Tongue (tissue), 3 donors: Measurements from ENCODE around the gene TUT1. TPM values are rescaled to one million over a fixed set of nuclear protein-coding genes. Genes with fewer than 3 reads are reported as not detected.
A peak's percentile ranks its signal among the peaks of the same experiment; 100 is the strongest.

ENCODE experiments used
- DNase-seq: peaks from one replicate; pipeline ENCODE4 v3.0.0-alpha.2; 2015
- small RNA-seq: library from RNA; depleted of rRNA; stranded (forward); fragments of <200 nt; gene quantifications from one replicate; pipeline ENCODE3, GENCODE V24; 2014; ENCODE audit warnings: low replicate concordance
- total RNA-seq: library from RNA; depleted of rRNA; stranded (reverse); fragments of >200 nt; gene quantifications from one replicate; pipeline ENCODE4 v1.2.3, GENCODE V29; 2014

TUT1 gene
- total RNA-seq, 1 donor from 2014 or later, result 5.8 TPM

GRCh38 chr11:62540804-62541701 is 50.3 kb downstream of the TUT1 start:
- DNase-seq, result peak; percentile 38

DNA sequence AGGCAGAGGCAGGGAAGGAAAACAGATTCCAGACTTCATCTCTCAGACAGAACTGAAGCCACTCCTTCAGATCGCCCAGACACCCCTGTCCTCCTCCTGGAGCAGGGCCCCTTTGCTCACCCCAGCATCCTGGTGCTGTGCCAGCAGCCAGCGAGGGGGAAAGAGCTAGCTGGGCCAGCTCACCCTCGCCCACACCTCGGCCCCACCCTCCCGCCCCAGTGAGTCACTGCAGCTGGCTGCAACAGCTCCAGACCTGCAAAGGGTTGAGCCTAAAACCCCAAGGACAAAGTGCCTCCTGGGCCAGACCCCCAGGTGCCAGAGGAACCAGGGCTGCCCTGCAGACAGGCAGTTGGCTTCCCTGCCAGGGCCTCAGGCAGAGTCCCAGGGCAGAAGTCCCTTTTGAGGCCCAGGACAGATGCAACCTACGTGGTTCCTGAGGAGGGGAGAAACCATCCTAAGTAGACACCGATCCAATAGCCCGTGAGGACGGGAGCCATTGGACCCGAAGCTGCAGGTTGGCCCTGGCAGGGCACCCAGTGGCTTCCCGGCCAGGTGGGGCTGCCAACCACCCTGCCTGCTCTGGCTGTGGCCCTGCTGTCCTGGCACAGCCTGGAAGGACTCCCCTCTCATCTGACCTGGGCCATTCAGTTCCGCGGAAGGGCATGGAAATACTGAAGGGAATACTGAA is 51.9 kb downstream of the TUT1 start:
- peak; percentile 76 for DNase-seq

DNA sequence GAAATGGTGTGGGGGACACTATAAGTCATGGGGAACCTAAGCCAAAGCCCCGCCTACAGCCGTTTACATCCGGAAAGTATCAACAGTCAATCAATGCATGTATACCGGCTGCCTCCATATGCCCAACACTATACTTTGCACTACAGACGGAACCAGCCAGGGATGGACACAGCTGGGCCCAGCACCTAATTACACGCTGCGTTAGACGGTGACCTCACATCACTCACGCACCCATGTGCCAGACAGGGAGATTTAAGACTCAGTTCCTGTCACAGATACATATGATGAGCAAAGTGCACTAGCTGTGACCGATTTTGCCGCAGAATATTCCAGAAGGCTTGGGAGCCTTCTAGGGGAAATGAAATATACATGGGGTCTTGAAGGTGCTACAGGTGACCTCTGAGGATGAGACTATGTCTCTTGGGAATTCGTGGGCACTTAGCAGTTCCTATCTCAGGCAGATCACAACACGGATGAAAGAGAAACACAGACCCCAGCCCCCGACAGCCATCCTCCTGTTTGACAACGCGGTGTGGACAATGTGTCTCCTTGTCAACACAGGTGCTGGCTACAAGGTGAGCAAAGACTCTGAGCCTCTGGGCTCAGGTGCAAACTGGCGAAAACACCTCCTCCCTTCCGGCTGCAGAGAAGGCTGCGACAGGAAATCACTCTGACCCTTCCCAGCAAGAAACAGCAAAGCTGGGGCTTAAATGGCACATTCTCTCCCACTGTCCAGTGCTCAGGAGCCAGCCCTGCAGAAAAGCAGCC is 52.7 kb downstream of the TUT1 start:
- DNase-seq, result no peak

- no peak for DNase-seq
These were observed 54.9 kb downstream of the TUT1 start for GRCh38 chr11:62536301-62536957.

GRCh38 chr11:62535802-62536201 is 55.5 kb downstream of the TUT1 start:
- no peak for DNase-seq

- no peak for DNase-seq
These were observed 56.4 kb downstream of the TUT1 start for GRCh38 chr11:62534779-62535545.

- DNase-seq, result no peak
These were observed 59.2 kb downstream of the TUT1 start for GRCh38 chr11:62532096-62532495.

Small RNA genes lying within 50 kb of the gene (small RNA-seq; reads per million reads assigned to genes)
- gene AP001458.1 (not detected), gene EEF1G (not detected), gene MIR6747 (0.06 reads per million)

Other genes with a start within 250 kb of the TUT1 start
- gene SCGB1A1, start 172.5 kb downstream of the TUT1 start, total RNA-seq, result not detected
- gene AHNAK, start 44.7 kb downstream of the TUT1 start, total RNA-seq, result 909 TPM
- 1,840 TPM for gene EEF1G, start 17.6 kb downstream of the TUT1 start, total RNA-seq
- 54.7 TPM for gene MTA2, start 10.3 kb upstream of the TUT1 start, total RNA-seq
- 11.2 TPM for gene EML3, start 21.3 kb upstream of the TUT1 start, total RNA-seq
- 0.72 TPM for gene ROM1, start 21.7 kb upstream of the TUT1 start, total RNA-seq
- 14.4 TPM for gene B3GAT3, start 30.5 kb upstream of the TUT1 start, total RNA-seq
- 158 TPM for gene GANAB, start 55.1 kb upstream of the TUT1 start, total RNA-seq
- gene INTS5, start 61.8 kb upstream of the TUT1 start, total RNA-seq, result 22.4 TPM
- 10.4 TPM for gene C11orf98, start 73.7 kb upstream of the TUT1 start, total RNA-seq
- 2.6 TPM for gene CSKMT, start 73.8 kb upstream of the TUT1 start, total RNA-seq
- gene UQCC3, start 80.2 kb upstream of the TUT1 start, total RNA-seq, result 5.4 TPM
- gene LBHD1, start 80.7 kb upstream of the TUT1 start, total RNA-seq, result 2.9 TPM
- gene UBXN1, start 87.5 kb upstream of the TUT1 start, total RNA-seq, result 90.2 TPM
- gene LRRN4CL, start 98.0 kb upstream of the TUT1 start, total RNA-seq, result 33.8 TPM
- gene BSCL2, start 115.9 kb upstream of the TUT1 start, total RNA-seq, result 11.4 TPM
- not detected for gene GNG3, start 116.2 kb upstream of the TUT1 start, total RNA-seq
- 39.0 TPM for gene HNRNPUL2, start 135.9 kb upstream of the TUT1 start, total RNA-seq
- gene TTC9C, start 137.0 kb upstream of the TUT1 start, total RNA-seq, result 18.9 TPM
- gene ZBTB3, start 162.6 kb upstream of the TUT1 start, total RNA-seq, result 7.5 TPM
- 56.2 TPM for gene POLR2G, start 170.1 kb upstream of the TUT1 start, total RNA-seq
- 17.7 TPM for gene TAF6L, start 179.9 kb upstream of the TUT1 start, total RNA-seq
- gene TMEM179B, start 195.9 kb upstream of the TUT1 start, total RNA-seq, result 19.5 TPM
- 24.7 TPM for gene TMEM223, start 200.5 kb upstream of the TUT1 start, total RNA-seq
- gene NXF1, start 213.9 kb upstream of the TUT1 start, total RNA-seq, result 45.2 TPM
- 37.1 TPM for gene STX5, start 240.5 kb upstream of the TUT1 start, total RNA-seq
- not detected for gene TEX54, start 241.3 kb upstream of the TUT1 start, total RNA-seq
- gene WDR74, start 248.1 kb upstream of the TUT1 start, total RNA-seq, result 36.8 TPM